HG03342 (cell line): Measurements from ENCODE around the gene MSLN.
"Not testable (repeated sequence)": the region's sequence is repeated elsewhere in the genome, so short reads cannot be mapped to it uniquely, and the experiment has no call there.

Experiments
- ATAC-seq: cut with Tn5 transposase; IDR thresholded peaks from one replicate; pipeline ENCODE4 v1.9.1; 2021; ENCODE audit warnings: mild to moderate bottlenecking, moderate library complexity; ENCODE audit not compliant: unreplicated experiment

The MSLN gene

DNA sequence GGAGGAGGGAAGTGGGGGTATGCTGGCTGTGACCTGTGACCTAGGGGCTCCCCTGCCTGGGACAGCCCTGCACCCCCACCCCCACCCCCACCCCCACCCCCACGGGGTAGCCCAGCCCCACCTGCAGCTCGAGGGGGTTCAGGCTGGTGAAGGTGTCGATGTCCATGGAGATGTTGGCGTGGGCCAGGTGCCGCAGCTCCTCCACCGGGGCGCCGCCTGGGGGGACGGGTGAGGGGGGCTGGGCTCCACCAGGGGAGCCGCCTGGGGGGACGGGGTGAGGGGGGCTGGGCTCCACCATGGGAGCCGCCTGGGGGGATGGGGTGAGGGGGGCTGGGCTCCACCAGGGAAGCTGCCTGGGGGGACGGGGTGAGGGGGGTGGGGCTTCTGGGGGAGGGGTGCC lies 9.9 kb downstream of the MSLN start:
- no peak for ATAC-seq

DNA sequence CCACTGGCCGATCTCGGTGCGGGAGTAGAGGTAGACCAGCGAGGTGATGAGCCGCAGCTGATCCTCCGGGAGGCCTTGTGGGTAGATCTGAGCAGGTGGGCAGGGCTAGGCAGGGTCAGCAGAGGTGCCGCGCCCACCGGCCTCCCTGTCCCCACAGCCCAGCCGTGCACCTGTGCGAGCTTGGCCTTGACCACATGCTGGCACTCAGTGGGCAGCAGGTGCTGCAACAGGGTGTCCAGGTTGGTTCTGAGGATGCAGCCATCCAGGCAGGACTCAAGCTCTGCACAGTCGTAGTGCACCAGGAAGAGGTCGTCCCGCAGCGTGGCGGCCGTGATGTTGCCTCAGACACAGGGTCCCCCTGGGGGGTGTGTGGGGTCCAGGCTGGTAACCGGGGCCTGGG lies 12.4 kb downstream of the MSLN start:
- ATAC-seq = no peak

GRCh38 chr16:774086-775001 lies 13.8 kb downstream of the MSLN start:
- no peak for ATAC-seq

DNA sequence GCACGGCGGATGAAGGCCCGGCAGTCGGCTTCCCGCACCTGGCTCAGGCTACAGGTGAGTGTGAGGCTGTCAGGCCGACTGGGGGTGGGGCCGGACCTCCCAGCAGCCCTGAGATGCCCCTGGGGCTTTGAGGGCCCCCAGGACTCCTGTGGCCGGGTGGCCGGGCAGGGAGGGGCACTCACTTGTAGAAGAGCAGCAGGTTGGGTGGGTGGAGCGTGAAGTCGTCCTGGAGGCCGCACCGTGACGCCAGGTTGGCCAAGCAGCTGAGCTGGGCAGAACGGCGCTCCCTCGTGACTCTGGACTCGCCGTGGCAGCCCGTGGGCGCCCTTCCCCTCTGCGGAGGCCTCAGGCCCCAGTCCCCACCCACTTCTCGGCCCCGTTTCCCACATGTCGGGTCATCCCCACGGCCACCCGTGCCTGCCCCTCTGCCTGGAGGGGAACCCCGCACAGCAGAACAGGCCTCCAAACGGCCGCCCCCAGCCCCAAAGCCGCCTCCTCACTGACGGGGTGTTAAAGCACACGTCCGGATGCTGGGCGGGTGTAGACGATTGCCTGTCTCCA lies 14.8 kb downstream of the MSLN start:
- no peak for ATAC-seq

DNA sequence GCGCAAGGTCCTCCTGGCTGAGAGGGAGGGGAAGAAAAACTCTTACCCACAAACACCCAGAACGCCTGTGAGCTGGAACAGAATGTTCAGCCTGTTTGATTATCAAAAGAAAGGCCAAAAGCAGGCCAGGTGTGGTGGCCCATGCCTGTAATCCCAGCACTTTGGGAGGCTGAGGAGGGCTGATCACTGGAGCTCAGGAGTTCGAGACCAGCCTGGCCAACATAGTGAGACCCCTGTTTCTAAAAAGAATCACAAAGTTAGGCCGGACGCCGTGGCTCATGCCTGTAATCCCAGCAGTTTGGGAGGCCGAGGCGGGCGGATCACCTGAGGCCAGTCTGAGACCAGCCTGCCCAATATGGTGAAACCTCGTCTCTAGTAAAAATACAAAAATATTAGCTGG lies 15.8 kb downstream of the MSLN start:
- not testable (repeated sequence) for ATAC-seq

DNA sequence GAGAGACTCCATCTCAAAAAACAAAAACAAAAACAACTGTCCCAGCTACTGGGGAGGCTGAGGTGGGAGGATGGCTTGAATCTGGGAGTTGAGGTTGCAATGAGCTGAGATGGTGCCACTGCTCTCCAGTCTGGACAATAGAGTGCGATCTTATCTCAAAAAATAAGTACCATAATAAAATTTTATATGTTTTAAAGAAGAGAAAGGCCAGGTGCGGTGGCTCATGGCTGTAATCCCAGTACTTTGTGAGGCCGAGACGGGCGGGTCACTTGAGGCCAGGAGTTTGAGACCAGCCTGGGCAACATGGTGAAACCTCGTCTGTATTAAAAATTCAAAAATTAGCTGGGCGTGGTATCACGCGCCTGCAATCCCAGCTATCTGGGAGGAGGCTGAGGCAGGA lies 16.3 kb downstream of the MSLN start:
- ATAC-seq = no peak

DNA sequence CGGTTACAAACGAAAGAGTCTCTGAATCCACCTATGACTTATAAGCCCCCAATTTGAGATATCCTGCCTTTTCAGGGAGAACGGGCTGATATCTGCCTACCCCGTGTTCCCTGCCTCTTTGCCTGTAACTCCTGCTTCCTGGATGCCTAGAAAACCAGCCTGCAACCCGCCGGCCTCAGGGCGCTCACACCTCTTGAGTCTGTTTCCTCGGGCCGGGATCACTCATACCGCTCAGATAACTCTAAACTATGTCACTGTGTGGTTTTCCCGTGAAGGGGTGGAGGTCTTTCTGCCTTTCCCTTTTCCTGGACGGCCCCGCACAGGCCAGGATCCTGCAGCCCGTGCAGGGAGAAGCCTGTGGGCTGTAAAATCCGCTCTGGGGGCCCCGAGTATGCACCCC lies 17.3 kb downstream of the MSLN start:
- no peak for ATAC-seq

GRCh38 chr16:778447-778846 lies 17.9 kb downstream of the MSLN start:
- no peak for ATAC-seq

DNA sequence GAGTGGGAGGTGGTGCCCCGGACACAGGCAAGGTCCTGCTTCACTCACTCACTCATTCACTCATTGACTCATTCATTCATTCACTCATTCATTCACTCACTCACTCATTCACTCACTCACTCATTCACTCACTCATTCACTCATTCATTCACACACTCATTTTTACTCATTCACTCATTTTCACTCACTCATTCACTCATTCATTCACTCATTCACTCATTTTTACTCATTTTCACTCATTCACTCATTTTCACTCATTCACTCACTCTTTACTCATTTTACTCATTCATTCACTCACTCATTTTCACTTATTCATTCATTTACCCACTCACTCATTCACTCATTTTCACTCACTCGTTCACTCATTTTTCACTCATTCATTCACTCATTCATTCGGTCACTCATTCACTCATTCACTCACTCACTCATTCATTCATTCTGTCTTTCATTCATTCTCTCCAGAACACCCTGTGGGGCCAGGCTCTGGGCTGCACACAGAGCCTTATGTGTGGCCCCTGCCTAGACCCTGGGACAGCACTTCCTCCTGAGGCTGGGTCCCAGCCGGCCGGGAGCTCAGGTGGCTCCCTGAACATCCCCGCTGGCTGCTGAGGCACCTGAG lies 18.5 kb downstream of the MSLN start:
- ATAC-seq = no peak

GRCh38 chr16:779561-779960 lies 19.0 kb downstream of the MSLN start:
- no peak for ATAC-seq

GRCh38 chr16:780296-780695 lies 19.8 kb downstream of the MSLN start:
- ATAC-seq = no peak

- ATAC-seq = no peak
Observed at GRCh38 chr16:781346-782010, 20.9 kb downstream of the MSLN start.

- no peak for ATAC-seq
Observed at GRCh38 chr16:782258-782657, 21.7 kb downstream of the MSLN start.

DNA sequence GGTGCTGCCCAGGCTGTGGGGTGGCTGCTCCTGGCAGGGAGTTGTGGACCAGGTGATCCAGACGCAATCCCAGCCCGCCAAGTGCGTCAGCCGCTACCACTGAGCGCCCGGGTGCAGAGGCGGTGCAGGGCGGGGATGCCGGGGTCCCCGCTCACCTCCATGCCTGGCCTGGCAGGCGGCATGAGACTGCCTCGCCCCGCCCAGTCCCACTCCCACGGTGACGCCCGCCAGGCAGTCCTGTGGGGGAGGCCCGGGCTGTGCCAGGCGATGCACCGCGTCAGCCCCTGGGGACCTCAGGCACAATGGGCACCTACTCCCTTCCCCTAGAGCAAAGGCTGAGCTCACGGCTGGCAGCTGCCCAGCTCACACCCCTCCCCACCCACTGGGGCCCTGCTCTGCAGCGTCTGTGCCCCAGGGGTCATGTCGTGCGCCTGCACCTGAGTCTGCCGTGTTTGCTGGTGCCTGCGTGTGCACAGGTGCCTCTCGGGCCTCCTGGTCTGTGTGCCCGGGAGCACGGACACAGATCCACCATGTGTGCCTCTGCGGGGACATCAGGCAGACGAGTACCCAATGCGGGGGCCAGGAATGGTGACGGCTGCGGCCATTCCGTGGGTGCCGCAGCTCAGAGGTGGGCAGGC lies 22.4 kb downstream of the MSLN start:
- ATAC-seq = no peak

DNA sequence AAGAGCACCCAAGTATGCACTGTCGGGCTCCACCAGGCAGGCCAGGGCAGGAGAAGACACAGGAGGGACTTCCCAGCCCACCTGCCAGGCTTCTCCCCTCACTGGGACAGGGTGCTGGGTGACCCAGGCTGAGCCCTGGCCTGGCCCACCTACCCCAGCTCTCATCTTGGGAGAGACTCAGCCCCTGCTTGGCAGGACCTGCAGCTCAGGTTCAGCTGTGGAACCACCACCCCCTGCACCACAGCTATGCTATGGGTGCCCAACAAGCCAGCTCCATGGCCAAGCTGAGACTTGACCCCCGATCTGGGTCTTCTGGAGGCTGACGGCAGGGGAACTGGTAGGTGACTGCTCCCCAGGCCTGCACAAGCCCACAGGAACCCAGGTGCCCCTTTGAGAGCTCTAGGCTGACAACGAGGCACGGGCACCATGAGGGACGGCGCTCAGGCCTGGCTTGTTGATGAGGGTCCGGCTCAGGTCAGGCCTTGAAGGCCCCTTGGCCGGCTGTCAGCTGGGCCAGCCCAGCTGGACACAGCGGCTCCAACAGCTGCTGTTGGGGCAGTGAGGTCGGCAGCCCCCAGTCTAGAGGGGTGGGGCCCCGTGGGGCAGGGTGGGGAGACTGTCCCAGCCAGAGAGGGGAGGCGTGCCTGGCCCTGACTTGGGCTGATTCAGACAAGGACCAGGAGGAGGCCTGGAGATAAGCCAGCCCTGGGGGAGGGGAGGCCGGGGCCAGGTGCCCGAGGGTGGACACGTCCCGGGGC lies 23.0 kb downstream of the MSLN start:
- no peak for ATAC-seq

DNA sequence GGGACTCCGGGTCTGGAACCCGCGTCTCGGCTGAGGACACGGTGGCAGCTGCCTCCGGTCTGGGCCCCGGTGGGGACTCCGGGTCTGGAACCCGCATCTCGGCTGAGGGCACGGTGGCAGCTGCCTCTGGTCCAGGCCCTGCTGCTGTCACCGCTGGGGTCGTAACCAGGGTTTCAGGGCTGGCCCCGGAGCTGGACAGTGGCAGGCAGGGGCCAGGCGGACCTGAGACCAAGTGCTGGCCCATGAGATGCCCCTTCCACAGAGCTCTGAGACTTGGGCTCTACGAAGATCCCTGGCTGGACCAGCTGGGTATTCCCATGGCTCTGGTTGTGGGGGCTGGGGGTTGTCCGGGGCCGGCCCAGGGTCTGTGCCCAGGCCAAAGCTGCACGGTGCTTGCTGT lies 23.9 kb downstream of the MSLN start:
- ATAC-seq = no peak

GRCh38 chr16:785563-786535 lies 25.3 kb downstream of the MSLN start:
- ATAC-seq = no peak

DNA sequence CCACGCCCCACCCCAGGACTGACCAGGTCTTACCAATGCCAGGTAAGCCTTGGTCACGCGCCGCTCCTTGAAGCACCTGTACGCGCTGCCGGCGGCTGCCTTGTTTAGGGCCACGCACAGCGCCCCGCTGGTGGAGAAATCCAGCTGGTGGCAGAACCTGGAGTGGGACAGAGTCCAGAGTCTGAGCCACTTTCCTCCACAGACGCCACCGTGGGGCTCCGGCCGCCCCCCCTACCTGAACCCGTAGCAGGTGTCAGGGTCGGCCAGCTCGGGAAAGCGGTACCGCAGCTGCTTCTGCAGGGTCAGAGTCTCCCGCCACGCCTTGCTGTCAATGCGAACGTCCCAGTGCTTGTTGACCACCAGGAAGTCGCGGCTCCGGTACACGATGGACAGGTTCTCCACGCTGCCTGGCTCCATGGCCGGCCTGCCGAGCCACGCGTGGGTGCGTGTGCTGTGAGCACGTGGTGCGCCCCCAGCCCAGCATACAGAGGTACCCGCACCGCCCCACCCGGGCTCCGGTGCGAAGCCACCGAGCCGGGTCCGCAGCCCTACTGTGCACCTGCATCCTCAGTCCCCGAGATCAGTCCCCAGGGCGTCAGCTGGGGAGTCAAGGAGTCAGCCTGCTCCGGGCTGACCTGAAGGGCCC lies 26.9 kb downstream of the MSLN start:
- ATAC-seq = no peak

GRCh38 chr16:787978-788398 lies 27.5 kb downstream of the MSLN start, which contains the start of gene RPUSD1:
TSS of gene RPUSD1 (minus strand) at chr16:788381. CDS start at chr16:787737, 644 bp downstream.
- ATAC-seq = no peak
